GM21423 (cell line): ENCODE measurements around the gene THBS3.
"Not testable (repeated sequence)": the region's sequence is repeated elsewhere in the genome, so short reads cannot be mapped to it uniquely, and the experiment has no call there.

Experiments used
- ATAC-seq: cut with Tn5 transposase; IDR thresholded peaks from one replicate; pipeline ENCODE4 v1.9.1; 2021; ENCODE audit warnings: mild to moderate bottlenecking, moderate library complexity; ENCODE audit not compliant: unreplicated experiment

Gene THBS3

GRCh38 chr1:155208541-155209311 lies 1.0 kb upstream of the THBS3 start, which contains the start of gene MTX1:
MTX1 (plus strand) TSS chr1:155208695; CDS start chr1:155208805, 110 bp downstream.
- ATAC-seq, result peak; percentile 73

- no peak for ATAC-seq
These were observed 549 bp downstream of the THBS3 start for GRCh38 chr1:155206891-155207805.

GRCh38 chr1:155205969-155206593 lies 1.6 kb downstream of the THBS3 start:
- no peak for ATAC-seq

GRCh38 chr1:155205035-155205434 lies 2.7 kb downstream of the THBS3 start:
- ATAC-seq, result no peak

GRCh38 chr1:155202731-155203515 lies 4.8 kb downstream of the THBS3 start:
- ATAC-seq, result no peak

GRCh38 chr1:155202198-155202597 lies 5.5 kb downstream of the THBS3 start:
- ATAC-seq, result no peak

- no peak for ATAC-seq
These were observed 6.8 kb downstream of the THBS3 start for GRCh38 chr1:155200920-155201319.

- no peak for ATAC-seq
These were observed 7.9 kb downstream of the THBS3 start for GRCh38 chr1:155199792-155200191.

- ATAC-seq, result no peak
These were observed 9.2 kb downstream of the THBS3 start for GRCh38 chr1:155198547-155198906.

- no peak for ATAC-seq
These were observed 9.7 kb downstream of the THBS3 start for GRCh38 chr1:155197901-155198546.

GRCh38 chr1:155196893-155197638 lies 10.6 kb downstream of the THBS3 start:
- no peak for ATAC-seq

GRCh38 chr1:155196103-155196892 lies 11.4 kb downstream of the THBS3 start:
- ATAC-seq, result no peak

- ATAC-seq, result no peak
These were observed 12.2 kb downstream of the THBS3 start for GRCh38 chr1:155195201-155196102.

GRCh38 chr1:155193991-155194240 lies 13.8 kb downstream of the THBS3 start:
- not testable (repeated sequence) for ATAC-seq

GRCh38 chr1:155193275-155193990 lies 14.3 kb downstream of the THBS3 start:
- peak; percentile 65 for ATAC-seq

GRCh38 chr1:155192346-155193274 lies 15.1 kb downstream of the THBS3 start:
- ATAC-seq, result no peak
